ENCODE data around the gene DCAF10. TPM values are rescaled to one million over a fixed set of nuclear protein-coding genes. Genes with fewer than 3 reads are reported as not detected.
"Not testable (repeated sequence)": the region's sequence is repeated elsewhere in the genome, so short reads cannot be mapped to it uniquely, and the experiment has no call there.

DCAF10 gene
- polyA plus RNA-seq, 3 donors, result 31.9 to 36.9 (median 32.2) TPM

DNA sequence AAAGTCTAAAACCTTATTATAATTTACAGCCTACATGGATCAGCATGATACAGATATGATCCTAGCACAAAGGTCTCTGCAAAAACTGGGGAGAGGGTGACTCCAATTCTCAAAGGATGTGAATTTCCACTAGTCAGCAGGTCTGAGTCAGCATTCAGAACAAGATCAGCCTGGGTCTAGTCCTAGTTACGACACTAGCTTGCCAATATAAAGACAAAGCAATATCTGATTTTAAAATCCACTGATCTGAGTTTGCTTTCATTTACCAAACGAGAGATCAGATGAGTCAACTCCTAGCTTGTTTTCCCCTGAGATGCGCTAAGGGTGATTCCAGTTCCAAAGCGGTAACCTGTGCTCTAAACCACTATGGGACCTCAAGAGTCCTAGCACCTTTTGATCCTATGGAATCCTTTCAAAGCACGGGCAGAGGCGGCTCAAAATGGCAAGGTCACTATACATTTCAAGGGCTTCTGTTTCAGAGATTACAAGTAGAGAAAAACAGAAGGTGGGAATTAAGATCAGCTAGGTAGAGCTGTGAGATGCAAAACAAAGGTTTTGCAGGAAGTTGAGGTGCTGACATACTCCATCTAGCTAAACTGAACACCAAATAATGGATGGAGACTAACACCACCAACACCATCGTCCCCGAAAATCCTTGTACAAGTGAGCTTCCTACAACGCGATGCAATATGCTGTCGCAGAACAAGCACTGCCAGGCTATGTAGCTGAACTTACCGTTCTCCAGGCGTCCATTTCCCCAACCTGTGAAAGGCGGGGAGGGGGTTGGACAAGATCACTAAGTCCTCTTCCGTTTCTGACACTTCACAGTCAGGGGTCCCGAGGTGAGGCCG lies 102.4 kb downstream of the DCAF10 start:
- no peak for DNase-seq (ENCODE audit: extremely low read depth in 1 of 11, low read depth in 9 of 11, low spot score in 4 of 11)

DNA sequence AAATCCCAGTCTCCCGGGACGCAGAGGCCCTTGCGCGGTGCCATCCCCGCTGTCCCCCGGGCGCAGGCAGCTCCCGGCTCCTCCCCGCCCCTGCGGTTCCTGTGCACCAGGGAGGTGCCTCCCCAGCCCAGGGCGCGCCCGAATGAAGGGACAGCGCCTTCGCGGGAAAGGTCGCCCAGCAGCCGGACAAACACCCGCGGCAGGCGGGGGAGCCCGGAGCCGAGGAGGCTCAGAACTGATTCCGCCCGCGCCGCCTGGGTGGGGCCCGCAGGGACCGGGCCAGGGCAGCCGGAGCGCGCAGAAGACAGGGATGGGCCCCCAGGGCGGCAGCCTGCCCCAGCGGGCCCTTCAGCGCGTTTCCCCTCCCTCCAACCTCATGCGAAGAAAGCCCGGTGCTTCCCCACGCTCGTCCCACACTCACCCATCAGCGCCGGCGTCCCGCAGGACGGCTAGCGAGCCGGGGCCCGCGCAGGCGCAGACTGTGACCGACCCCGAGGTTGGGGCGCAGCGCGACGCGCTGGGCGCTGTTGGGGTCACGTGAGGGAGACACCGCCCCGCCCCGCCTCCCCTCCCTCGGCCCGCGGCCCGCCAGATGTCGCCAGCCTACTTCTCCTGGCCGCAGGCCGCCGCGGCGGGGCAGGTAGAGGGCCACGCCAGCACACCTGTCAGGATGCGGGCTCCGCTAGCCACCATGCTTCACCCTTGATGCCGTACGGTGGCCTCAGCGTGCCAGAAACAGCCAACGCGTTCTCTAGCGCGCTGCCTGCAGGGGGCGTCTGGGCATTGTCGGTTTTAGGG lies 103.2 kb downstream of the DCAF10 start, which contains the start of gene SLC25A51:
Gene SLC25A51 (minus strand): TSS at position 481 of the 798 bp plus-strand sequence. CDS start 15,577 bp downstream, outside the sequence.
- DNase-seq (ENCODE audit: extremely low read depth in 1 of 11, low read depth in 9 of 11, low spot score in 4 of 11), result peak; percentile 83 to 97 (median 95)

DNA sequence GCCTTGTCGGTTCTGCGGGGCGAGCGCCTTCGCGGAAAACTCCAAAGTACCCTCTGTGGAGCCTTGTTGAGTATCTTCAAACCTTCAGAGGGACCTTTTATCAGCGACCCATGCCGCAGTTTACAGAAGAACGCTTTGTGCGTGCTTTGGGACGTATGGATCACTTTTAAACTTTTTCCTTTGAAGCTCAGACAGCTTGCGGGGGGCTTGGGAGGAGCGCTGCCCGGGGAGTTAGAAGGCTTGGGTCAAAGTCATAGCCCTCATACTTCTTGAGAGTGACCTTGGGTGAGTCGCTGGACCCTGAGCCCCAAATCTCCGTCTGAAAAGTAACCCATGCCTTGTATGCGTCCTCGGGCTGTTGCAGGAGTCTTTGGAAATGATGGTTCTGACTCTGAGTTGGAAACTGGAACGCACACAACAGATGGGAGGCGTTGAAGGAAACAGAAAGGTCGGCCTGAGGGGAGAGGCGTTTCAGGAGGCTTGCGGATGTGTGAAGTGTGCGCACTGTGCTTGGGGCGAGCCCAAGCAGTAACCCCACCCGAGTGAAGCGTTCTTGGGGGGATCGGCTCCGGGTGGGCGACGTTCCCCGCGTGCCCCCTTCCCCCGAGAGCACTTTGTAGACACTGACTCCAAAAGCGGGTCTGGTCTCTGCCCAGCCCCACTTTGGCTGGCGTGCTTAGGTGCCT lies 104.0 kb downstream of the DCAF10 start:
- DNase-seq (ENCODE audit: extremely low read depth in 1 of 11, low read depth in 9 of 11, low spot score in 4 of 11), result no peak

DNA sequence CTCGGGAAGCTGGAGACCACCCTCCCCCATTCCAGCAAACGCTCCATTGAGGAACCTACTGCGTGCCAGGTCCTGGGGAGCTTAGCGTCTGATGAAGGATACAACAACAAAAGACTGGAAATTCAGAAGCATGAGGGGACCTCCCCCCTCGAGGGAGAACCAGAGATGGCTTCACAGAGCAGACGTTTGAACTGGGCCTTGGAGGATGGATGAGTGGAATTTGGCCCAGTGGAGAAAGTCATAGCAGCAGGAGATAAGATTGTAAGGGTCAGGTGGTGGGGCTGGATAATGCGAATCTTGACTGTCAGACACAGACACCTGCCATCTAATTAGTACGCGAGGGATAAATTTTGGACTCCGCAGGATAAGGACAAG lies 104.5 kb downstream of the DCAF10 start:
- DNase-seq (ENCODE audit: extremely low read depth in 1 of 11, low read depth in 9 of 11, low spot score in 4 of 11), result no peak

DNA sequence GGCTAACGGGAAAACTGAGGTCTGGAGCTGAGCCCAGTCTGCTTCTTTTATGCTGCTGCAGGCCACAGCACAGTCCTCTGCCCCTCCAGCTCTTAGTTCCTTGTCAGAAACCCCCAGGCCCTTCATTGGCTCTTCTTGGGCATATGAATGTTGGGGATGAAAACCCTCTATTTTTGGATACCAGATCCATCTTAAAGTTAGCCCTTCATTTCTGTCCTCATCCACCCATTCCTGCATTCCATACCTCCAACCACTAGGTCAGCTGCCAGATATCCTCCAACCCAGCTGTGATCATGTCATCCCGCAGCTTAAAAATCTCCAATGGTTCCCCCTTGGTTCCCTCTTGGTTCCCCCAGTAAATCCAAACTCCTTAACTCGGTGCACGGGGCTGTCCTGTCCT lies 105.2 kb downstream of the DCAF10 start:
- no peak for DNase-seq (ENCODE audit: extremely low read depth in 1 of 11, low read depth in 9 of 11, low spot score in 4 of 11)

DNA sequence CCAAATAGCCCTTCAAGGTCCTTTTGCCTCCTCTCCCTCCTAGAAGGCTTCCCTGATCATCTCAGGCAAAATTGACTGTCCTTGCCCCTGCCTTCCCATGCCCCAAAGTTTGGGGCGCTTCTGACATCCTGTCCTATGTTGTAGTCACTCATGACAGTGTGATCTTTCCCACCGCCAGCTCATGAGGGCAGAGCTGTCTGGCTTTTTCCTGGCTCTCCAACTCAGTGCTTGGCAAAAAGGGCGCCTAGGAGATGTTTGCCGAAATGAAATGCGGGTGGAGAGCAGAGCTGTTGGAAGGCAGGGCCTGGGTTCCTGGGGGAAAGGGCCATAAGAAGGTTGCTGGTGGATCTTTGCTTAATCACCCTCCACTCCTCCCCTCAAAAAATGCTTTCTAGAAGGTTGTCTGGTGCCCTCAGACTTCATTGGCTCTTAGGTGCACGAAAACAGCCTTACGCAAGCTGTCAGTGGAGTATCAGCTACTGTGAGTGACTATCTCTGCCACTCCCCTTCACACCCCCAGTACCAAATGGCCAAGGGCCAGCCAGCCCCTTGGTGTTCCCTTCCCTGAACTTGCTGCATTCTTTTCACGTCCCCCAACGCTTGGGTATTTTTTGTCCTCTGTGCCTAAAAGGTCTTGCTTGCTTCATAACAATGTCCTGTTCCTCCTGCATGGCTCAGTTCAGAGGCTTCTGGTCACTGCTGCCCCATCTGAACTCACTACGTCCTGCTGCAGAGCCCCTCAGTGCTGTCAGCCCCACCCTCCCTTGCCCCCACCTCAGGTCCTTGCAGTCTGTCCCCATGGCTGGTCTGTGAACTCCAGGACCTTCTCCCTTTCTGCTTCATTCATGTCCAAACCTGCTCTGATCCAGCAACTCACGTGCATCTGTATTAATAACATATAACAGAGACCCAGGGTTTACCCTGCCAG lies 106.0 kb downstream of the DCAF10 start:
- no peak for DNase-seq (ENCODE audit: extremely low read depth in 1 of 11, low read depth in 9 of 11, low spot score in 4 of 11)

DNA sequence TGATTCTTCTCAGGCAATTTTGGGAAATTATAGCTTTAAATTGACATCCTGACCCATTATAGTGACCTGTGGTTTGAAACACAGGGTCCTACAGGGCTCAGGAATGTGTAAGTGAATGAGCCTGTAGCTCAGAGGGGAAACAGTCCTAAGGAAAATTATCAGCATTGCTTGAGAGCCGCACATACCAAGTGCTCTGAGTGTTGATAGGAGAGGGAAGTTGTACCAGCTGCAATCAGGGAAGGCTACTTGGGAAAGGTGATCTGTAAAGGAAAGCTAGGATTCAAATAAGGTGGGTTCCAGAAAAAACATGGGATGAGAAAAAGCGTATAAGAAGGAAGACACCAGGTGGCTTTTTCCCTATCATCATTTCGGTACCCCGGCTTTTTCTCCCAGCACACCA lies 107.7 kb downstream of the DCAF10 start:
- no peak for DNase-seq (ENCODE audit: extremely low read depth in 1 of 11, low read depth in 9 of 11, low spot score in 4 of 11)

DNA sequence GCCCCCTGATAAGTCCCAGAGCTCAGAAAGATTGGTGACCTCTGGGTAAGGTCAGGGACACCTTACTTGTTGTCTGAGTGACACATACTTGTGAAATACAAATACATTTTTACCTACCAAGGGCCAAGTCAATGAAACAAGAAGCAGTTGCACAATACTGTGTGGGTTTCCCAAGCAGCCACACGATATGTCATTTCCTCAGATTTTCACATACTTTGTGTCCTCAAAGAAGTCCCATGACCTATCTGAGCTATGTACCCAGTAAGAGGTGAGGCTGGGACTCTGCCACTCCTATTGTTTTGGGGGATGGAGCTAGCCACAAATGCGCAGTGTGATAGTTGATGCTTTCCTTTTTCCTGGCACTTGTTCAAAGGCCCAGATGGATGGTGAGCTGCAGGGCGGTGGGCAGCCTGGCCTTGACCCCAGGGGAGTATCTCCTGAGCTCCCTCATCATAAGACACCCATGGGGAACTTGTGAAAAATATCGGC lies 108.1 kb downstream of the DCAF10 start:
- no peak for DNase-seq (ENCODE audit: extremely low read depth in 1 of 11, low read depth in 9 of 11, low spot score in 4 of 11)

DNA sequence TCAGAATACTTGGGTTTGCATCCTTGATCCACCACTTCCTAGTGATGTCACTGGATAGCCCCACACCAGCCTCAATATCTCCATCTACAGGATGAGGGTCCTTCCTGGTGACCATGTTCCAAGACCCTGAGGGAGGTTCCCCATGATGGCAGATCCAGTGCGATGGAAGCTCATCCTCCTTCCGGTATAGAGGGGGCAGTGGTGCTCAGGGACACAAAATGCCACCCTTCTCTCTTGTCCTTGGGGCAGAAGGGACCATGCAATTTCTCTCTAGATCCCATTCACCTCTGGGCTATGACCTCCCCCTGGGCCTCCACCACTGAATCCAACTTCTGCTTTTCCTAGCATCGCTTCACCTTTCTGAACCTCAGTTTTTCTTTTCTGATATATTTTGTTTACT lies 108.7 kb downstream of the DCAF10 start:
- no peak for DNase-seq (ENCODE audit: extremely low read depth in 1 of 11, low read depth in 9 of 11, low spot score in 4 of 11)

DNA sequence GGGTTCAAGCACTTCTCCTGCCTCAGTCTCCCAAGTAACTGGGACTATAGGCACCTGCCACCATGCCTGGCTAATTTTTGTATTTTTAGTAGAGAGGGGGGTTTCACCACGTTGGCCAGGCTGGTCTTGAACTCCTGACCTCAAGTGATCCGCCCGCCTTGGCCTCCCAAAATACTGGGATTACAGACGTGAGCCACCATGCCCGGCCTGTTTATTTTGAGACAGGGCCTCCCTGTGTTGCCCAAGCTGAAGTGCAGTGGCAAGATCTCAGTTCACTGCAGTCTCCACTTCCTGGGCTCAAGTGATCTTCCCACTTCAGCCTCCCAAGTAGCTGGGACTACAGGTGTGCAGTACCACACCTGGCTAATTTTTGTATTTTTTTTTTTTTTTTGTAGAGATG lies 109.2 kb downstream of the DCAF10 start:
- DNase-seq (ENCODE audit: extremely low read depth in 1 of 11, low read depth in 9 of 11, low spot score in 4 of 11), result not testable (repeated sequence)

DNA sequence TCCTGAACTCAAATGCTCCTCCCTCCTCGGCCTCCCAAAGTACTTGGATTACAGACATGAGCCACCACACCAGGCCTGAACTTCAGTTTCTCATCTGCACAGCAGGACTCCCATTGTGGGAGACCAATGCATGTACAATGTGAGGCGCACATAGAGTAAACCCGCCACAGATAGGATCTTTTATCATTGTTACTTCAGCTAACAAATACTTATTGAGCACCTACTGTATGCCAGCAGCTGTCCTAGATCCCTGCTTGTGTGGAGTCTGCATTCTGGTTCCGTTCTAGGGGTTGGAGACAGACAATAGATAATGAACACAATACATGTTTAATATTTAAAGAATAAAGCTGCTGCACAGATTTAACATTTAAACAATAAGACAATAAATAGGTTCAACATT lies 109.7 kb downstream of the DCAF10 start:
- no peak for DNase-seq (ENCODE audit: extremely low read depth in 1 of 11, low read depth in 9 of 11, low spot score in 4 of 11)

DNA sequence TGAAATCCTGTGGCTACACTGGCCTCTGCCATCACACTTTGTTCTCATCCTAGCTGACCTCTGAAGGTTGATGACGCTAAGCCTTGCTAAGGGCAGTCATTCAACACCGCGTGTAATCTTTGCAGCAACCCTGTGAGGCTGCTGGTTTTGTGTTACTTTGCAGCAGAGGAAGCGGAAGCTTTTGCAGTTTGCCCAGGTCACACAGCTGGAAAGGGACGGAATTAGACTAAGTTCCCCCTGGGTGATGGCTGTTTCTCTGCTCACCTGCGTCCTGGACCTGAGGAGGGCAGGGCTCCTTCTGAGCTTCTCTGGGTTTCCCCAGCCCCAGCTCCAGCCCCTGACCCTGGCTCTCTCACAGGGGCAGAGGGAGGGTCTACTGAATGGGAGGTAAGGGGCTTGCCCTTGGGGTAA lies 110.7 kb downstream of the DCAF10 start:
- DNase-seq (ENCODE audit: extremely low read depth in 1 of 11, low read depth in 9 of 11, low spot score in 4 of 11), result no peak

DNA sequence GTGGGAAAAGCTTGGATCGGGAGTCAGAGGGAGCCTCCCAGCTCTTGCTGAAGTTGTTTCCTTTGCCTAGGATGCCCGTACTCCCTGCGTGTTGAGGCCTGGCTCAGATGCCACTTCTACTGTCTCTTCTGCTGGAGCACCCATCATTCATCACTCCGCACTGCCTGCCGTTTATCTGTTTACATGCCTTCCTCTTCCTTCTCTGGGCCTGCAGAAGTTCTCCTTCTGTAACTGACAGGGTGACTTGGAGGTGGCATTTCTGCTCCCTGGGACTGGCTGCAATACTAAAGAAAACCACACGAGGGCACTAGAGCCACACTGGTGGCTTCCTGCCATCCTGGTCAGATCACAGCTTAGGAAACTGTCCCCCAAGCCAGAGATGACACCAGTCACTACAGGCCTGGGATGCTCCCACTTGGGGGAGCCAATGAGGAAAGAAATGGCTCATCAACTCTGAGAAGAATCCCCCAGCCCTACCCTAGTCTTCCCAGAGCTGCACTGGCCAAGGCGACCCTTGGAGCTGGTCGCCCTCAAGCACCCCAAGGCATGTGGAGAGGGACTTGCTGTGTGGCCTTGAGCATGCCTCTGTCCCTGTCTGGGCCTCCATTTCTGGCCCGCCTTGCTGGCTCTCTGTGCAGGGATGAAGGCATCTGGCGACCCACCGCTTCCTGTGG lies 113.0 kb downstream of the DCAF10 start:
- DNase-seq (ENCODE audit: extremely low read depth in 1 of 11, low read depth in 9 of 11, low spot score in 4 of 11), result peak; percentile 72 to 92 (median 78)

DNA sequence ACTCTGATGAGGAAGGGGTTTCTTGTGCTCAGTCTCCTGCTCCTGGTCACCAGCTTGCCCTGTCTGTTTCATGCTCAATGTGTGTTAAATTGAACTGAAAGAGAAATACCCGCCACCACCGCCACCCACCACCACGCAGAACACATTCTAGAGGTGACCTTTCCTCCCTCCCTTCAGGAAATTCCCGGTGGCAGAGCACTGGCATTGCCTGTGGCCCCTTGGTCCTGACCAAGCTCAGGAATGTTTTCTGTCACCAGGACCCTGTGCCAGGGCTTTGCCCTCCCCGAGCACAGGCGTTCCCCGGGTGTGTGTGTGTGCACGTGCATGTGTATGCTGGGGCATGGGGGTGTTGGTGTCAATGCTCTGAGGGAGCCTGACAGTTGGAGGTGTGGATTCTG lies 113.6 kb downstream of the DCAF10 start:
- DNase-seq (ENCODE audit: extremely low read depth in 1 of 11, low read depth in 9 of 11, low spot score in 4 of 11), result no peak

DNA sequence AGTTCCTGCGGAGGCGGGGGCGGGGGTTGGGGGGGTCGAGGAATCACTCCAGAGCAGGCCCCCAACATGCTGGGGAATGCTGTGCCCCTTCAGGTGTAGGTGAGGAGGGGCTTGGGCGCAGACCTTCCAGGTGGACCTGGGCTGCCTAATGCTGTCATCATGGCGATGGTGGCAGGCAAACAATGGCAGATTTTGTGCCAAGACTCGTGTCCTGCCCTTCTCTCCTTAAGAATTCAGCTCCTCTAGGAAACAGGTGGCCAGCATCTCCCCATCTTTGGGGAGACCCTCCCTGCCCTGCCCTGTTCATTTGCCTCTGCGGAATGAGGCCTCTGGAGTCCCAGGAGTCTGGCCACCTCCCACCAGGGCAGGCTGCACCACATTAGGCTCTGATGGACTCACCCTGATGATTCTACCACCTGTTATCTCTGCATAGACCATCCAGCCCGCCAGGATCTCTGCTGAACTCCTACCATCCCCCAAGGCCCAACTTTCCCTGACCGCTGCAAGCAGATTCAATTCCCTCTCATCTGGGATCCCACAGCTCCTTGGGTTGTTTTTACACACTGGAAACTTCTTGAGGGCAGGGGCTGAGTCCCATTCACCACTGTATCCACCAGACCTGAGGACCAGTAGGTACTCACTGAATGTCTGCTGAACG lies 114.2 kb downstream of the DCAF10 start:
- no peak for DNase-seq (ENCODE audit: extremely low read depth in 1 of 11, low read depth in 9 of 11, low spot score in 4 of 11)

DNA sequence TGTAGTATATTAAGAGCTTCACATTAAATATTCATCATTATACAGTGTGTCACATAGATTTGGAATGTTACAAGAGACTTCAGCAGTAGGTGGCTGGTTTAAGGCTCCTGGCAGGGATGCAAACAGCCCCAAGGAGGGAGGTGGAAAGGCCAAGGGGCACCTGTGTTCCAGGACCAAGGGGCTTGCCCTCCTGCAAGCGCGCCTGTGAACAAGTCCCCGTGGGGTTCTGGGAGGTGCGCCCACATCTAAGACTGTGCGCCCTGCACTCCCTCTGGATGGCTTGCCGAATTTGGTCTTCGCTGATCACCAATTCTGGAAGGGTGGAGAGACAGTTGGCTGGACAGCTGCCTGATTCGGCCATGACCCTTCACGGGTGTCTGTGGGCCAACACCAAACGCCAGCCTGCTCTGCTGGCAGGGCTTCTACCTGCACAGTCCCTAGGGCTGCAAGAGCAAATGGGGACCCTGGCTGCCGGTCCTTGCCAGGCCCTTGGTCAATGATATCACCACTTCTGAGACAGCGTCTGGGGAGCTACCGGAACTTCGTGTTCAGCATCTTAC lies 115.4 kb downstream of the DCAF10 start:
- no peak for DNase-seq (ENCODE audit: extremely low read depth in 1 of 11, low read depth in 9 of 11, low spot score in 4 of 11)
